WTC11 (cell line): Measurements from ENCODE around the gene MAP3K14. TPM values are rescaled to one million over a fixed set of nuclear protein-coding genes. Genes with fewer than 3 reads are reported as not detected.

Experiments
- ATAC-seq: fragments of 200-7000 bp; cut with Tn5 transposase; 2 replicates; pipeline ENCODE4 v1.10.0; 2021; ENCODE audit warnings: mild to moderate bottlenecking, moderate library complexity
- CTCF ChIA-PET: fragments of 300-600 bp; sonication (Branson Sonifier 250); formaldehyde crosslinking; loops from one replicate; lab custom pipeline; 2021; ENCODE audit warnings: antibody characterized with exemption; lab: Charles Lee
- POLR2A ChIA-PET: fragments of 350-600 bp; sonication (Branson Sonifier 250); formaldehyde crosslinking; loops from one replicate; lab custom pipeline; 2021; ENCODE audit warnings: antibody characterized with exemption; lab: Charles Lee
- DNase-seq: peaks from one replicate; pipeline ENCODE4 v3.0.0; 2021; ENCODE audit warnings: low spot score
- H3K27ac Mint-ChIP-seq: 2 replicates; pipeline ENCODE4 v1.8.0; 2021; ENCODE audit warnings: mixed read lengths
- H3K27me3 Mint-ChIP-seq: 2 replicates; pipeline ENCODE4 v1.8.0; 2021; ENCODE audit warnings: low read depth, mild to moderate bottlenecking, moderate library complexity, mixed read lengths
- H3K36me3 Mint-ChIP-seq: 2 replicates; pipeline ENCODE4 v1.8.0; 2021; ENCODE audit warnings: mixed read lengths
- H3K4me1 Mint-ChIP-seq: 2 replicates; pipeline ENCODE4 v1.8.0; 2022; ENCODE audit warnings: mixed read lengths
- H3K4me3 Mint-ChIP-seq: 2 replicates; pipeline ENCODE4 v1.8.0; 2021; ENCODE audit warnings: mild to moderate bottlenecking, moderate library complexity, mixed read lengths
- H3K9me3 Mint-ChIP-seq: 2 replicates; pipeline ENCODE4 v1.8.0; 2021; ENCODE audit warnings: mixed read lengths
- AFF4 ChIP-seq: sonication (generic); formaldehyde crosslinking; IDR thresholded peaks from 2 replicates; pipeline ENCODE4 v1.8.1; 2023; ENCODE audit warnings: mild to moderate bottlenecking, missing genetic modification reagents, borderline replicate concordance
- CTCF ChIP-seq: fragments of 200-600 bp; IDR thresholded peaks from 2 replicates; pipeline ENCODE4 v1.8.0; 2022; ENCODE audit warnings: antibody characterized with exemption
- ETV6 ChIP-seq: sonication (generic); formaldehyde crosslinking; IDR thresholded peaks from 2 replicates; pipeline ENCODE4 v1.8.1; 2022; ENCODE audit warnings: mild to moderate bottlenecking, missing genetic modification reagents
- FOXP1 ChIP-seq: sonication (generic); formaldehyde crosslinking; IDR thresholded peaks from 2 replicates; pipeline ENCODE4 v1.8.0; 2022; ENCODE audit warnings: missing genetic modification reagents, mild to moderate bottlenecking, moderate library complexity, borderline replicate concordance
- IRF1 ChIP-seq: sonication (generic); formaldehyde crosslinking; IDR thresholded peaks from 2 replicates; pipeline ENCODE4 v1.8.0; 2023; ENCODE audit warnings: missing genetic modification reagents
- MAX ChIP-seq: sonication (generic); formaldehyde crosslinking; IDR thresholded peaks from 2 replicates; pipeline ENCODE4 v1.8.0; 2022; ENCODE audit warnings: mild to moderate bottlenecking, missing genetic modification reagents
- MLX ChIP-seq: sonication (generic); formaldehyde crosslinking; IDR thresholded peaks from 2 replicates; pipeline ENCODE4 v1.8.1; 2023; ENCODE audit warnings: mild to moderate bottlenecking, missing genetic modification reagents, moderate library complexity
- NFATC4 ChIP-seq: fragments of 250-450 bp; sonication (Bioruptor Pico); IDR thresholded peaks from 2 replicates; pipeline ENCODE4 v1.9.0; 2021; ENCODE audit warnings: mild to moderate bottlenecking
- NR2C2 ChIP-seq: sonication (generic); formaldehyde crosslinking; IDR thresholded peaks from 2 replicates; pipeline ENCODE4 v1.8.0; 2022; ENCODE audit warnings: mild to moderate bottlenecking, missing genetic modification reagents
- NR3C1 ChIP-seq: sonication (generic); formaldehyde crosslinking; conservative IDR thresholded peaks from 2 replicates; pipeline ENCODE4 v1.8.1; 2023; ENCODE audit warnings: low read depth, mild to moderate bottlenecking, missing genetic modification reagents
- PRDM15 ChIP-seq: sonication (generic); formaldehyde crosslinking; IDR thresholded peaks from 2 replicates; pipeline ENCODE4 v1.8.0; 2022; ENCODE audit warnings: missing genetic modification reagents
- RELA ChIP-seq: sonication (generic); formaldehyde crosslinking; IDR thresholded peaks from 2 replicates; pipeline ENCODE4 v1.8.1; 2022; ENCODE audit warnings: missing genetic modification reagents, mild to moderate bottlenecking, borderline replicate concordance
- RORB ChIP-seq: fragments of 250-450 bp; sonication (Bioruptor Pico); IDR thresholded peaks from 2 replicates; pipeline ENCODE4 v1.9.0; 2021; ENCODE audit warnings: mild to moderate bottlenecking
- TCF7 ChIP-seq: sonication (generic); formaldehyde crosslinking; IDR thresholded peaks from 2 replicates; pipeline ENCODE4 v1.8.0; 2022; ENCODE audit warnings: mild to moderate bottlenecking, low read depth, missing genetic modification reagents, moderate library complexity
- USF1 ChIP-seq: sonication (generic); formaldehyde crosslinking; IDR thresholded peaks from 2 replicates; pipeline ENCODE4 v1.8.0; 2022; ENCODE audit warnings: mild to moderate bottlenecking, missing genetic modification reagents
- ZMAT4 ChIP-seq: fragments of 250-450 bp; sonication (Bioruptor Pico); IDR thresholded peaks from 2 replicates; pipeline ENCODE4 v1.9.0; 2021; ENCODE audit warnings: mild to moderate bottlenecking
- ZNF396 ChIP-seq: fragments of 250-450 bp; sonication (Bioruptor Pico); IDR thresholded peaks from 2 replicates; pipeline ENCODE4 v1.8.0; 2021; ENCODE audit warnings: mild to moderate bottlenecking, moderate library complexity, borderline replicate concordance
- ZNF423 ChIP-seq: fragments of 250-450 bp; sonication (Bioruptor Pico); IDR thresholded peaks from 2 replicates; pipeline ENCODE4 v2.1.2; 2022; ENCODE audit warnings: mild to moderate bottlenecking, moderate library complexity
- total RNA-seq: library from RNA; stranded (reverse); gene quantifications from 3 replicates; pipeline ENCODE4 v1.2.3, GENCODE V29; 2021

MAP3K14 gene
- total RNA-seq, 1 experiment from 2014 or later, result 4.0 TPM

- TF ChIP-seq PRDM15 (CRISPR knock-in tag) (no peak), RORB (CRISPR knock-in tag) (no peak), CTCF (no peak)
These were observed 21.4 kb upstream of the MAP3K14 start (continued) for GRCh38 chr17:45338023-45338781.

GRCh38 chr17:45336390-45337182 lies 19.8 kb upstream of the MAP3K14 start:
- DNase-seq (no peak), ATAC-seq (no peak)
- Mint-ChIP-seq H3K4me1 (peaks cover 19% of the 10 kb centered on the region), H3K4me3 (no peak overlapping the region), H3K9me3 (no peaks in the 10 kb centered on the region), H3K27me3 (peaks cover 55% of the 10 kb centered on the region), H3K27ac (no peak overlapping the region), H3K36me3 (no peaks in the 10 kb centered on the region)
- ChIA-PET CTCF (no interaction called here), POLR2A (no interaction called here)
- no peak for TF ChIP-seq ZNF396 (CRISPR knock-in tag)
- TF ChIP-seq NR2C2 (CRISPR knock-in tag), result no peak
- TF ChIP-seq MAX, result no peak
- TF ChIP-seq NR3C1, result no peak
- TF ChIP-seq MLX (CRISPR knock-in tag), result no peak
- TF ChIP-seq USF1 (CRISPR knock-in tag), result no peak
- TF ChIP-seq ZNF423 (CRISPR knock-in tag), result no peak
- no peak for TF ChIP-seq ETV6 (CRISPR knock-in tag)
- no peak for TF ChIP-seq NFATC4 (CRISPR knock-in tag)
- TF ChIP-seq TCF7 (CRISPR knock-in tag), result no peak
- TF ChIP-seq IRF1 (CRISPR knock-in tag), result no peak
- TF ChIP-seq ZMAT4 (CRISPR knock-in tag), result no peak
- TF ChIP-seq RELA (CRISPR knock-in tag), result no peak
- TF ChIP-seq AFF4 (CRISPR knock-in tag), result no peak
- TF ChIP-seq FOXP1 (CRISPR knock-in tag), result no peak
